SKM-1 treated with dmso at 0.1 percent for 144 hours (cell line): Measurements from ENCODE around the gene HMGN5.

Experiments used
- DNase-seq: peaks from one replicate; lab custom pipeline; 2025; ENCODE audit not compliant: unreplicated experiment; lab: John Stamatoyannopoulos, UW

Gene HMGN5

GRCh38 chrX:81120258-81120935 is 81.3 kb downstream of the HMGN5 start:
- DNase-seq: no peak

GRCh38 chrX:81114757-81115156 is 87.0 kb downstream of the HMGN5 start:
- no peak for DNase-seq

- DNase-seq: no peak
Measured at GRCh38 chrX:81110286-81110685, 91.4 kb downstream of the HMGN5 start.

- no peak for DNase-seq
Measured at GRCh38 chrX:81082649-81083048, 119.1 kb downstream of the HMGN5 start.
